Right atrium auricular region (tissue), 2 donors: ENCODE measurements around the gene DENND4C. TPM values are rescaled to one million over a fixed set of nuclear protein-coding genes. Genes with fewer than 3 reads are reported as not detected.
A peak's percentile ranks its signal among the peaks of the same experiment; 100 is the strongest.

Experiments
- DNase-seq: peaks from one replicate; pipeline ENCODE4 v3.0.0-alpha.2; 2019; ENCODE audit warnings: low spot score
- H3K27ac ChIP-seq, 2 donors: fragments of 200-600 bp; sonication (generic); 1 replicate in 1 of 2; 2 replicates in 1 of 2; pipeline ENCODE4 v1.5.1; 2016 to 2019
- H3K27me3 ChIP-seq, 2 donors: fragments of 200-600 bp; sonication (generic); one replicate each; pipeline versions ENCODE4 v1.5.1 to v1.6.0; 2017 to 2019
- H3K36me3 ChIP-seq: fragments of 200-600 bp; sonication (generic); one replicate; pipeline ENCODE4 v1.5.1; 2016
- H3K4me1 ChIP-seq, 2 donors: fragments of 200-600 bp; sonication (generic); one replicate each; pipeline versions ENCODE4 v1.5.1 to v1.6.0; 2017 to 2019
- H3K4me3 ChIP-seq, 2 donors: fragments of 200-600 bp; sonication (generic); 1 replicate in 1 of 2; 2 replicates in 1 of 2; pipeline ENCODE4 v1.5.1; 2017 to 2019; ENCODE audit warnings: mild to moderate bottlenecking in 1 of 2, moderate library complexity in 1 of 2
- H3K9me3 ChIP-seq, 2 donors: fragments of 200-600 bp; sonication (generic); one replicate each; pipeline ENCODE4 v1.5.1; 2019
- total RNA-seq, 2 donors: library from RNA; depleted of rRNA; stranded (reverse); fragments of >200 nt; gene quantifications; one replicate each; pipeline ENCODE4 v1.1.0, GENCODE V29; 2016
- TF ChIP-seq, protein P1 (sequence below), 2 donors: fragments of 200-600 bp; sonication (generic); IDR thresholded peaks; one replicate each; pipeline ENCODE4 v1.5.1; 2019; ENCODE audit warnings: antibody characterized with exemption in 2 of 2

Gene DENND4C
- total RNA-seq: 10 to 100 TPM; 53.7 to 55.4 TPM

DNA sequence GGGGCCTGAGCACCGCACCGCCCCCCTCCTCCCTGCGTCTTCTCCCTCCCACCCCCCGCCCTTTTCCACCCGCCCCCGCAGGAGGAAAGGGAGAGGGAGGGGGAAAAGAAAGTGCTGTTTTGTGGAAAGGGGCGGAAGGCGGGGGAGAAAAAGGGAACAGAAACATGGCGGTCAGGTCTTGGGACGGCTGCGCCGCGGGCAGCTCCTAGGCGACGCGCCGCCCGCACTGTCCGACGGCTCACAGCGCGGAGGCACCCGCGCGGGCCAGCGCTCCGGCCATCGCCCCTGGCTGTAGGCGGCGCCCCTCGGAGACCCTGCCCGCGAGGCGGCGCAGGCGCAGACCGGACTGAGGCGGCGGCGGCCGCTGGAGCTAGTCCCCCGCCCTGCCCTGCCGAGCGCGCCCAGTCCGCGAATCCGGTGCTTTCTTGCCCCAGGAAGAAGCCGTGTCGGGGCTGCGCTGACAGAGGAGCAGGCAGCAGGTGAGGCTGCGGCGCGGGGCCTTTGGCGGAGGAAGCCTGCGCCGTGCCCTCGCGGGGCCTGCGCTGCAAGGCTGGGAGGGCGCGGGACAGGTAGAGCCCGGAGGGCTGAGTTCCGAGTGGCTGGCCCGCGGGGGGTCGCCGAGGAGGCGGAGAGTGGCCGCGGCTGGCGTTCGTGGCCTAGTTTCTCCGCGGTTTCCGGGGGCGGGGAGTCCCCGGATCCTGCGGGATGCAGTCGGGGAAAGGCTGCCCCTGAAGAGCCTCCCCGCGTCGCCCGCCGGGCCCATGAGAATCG, at the start of gene DENND4C:
Gene DENND4C, plus strand, starts transcription at position 339 of the 771 bp plus-strand sequence. CDS start 45,482 bp downstream, outside the sequence.
- peak within 1 kb of the TSS; percentile 93 to 98 for H3K4me3 ChIP-seq
- no peaks in the 10 kb centered on the region for H3K27me3 ChIP-seq
- peaks cover 0 to 31% of the 10 kb centered on the region in 2 donors for H3K4me1 ChIP-seq
- H3K9me3 ChIP-seq: no peaks in the 10 kb centered on the region
- TF ChIP-seq, protein P1, sequence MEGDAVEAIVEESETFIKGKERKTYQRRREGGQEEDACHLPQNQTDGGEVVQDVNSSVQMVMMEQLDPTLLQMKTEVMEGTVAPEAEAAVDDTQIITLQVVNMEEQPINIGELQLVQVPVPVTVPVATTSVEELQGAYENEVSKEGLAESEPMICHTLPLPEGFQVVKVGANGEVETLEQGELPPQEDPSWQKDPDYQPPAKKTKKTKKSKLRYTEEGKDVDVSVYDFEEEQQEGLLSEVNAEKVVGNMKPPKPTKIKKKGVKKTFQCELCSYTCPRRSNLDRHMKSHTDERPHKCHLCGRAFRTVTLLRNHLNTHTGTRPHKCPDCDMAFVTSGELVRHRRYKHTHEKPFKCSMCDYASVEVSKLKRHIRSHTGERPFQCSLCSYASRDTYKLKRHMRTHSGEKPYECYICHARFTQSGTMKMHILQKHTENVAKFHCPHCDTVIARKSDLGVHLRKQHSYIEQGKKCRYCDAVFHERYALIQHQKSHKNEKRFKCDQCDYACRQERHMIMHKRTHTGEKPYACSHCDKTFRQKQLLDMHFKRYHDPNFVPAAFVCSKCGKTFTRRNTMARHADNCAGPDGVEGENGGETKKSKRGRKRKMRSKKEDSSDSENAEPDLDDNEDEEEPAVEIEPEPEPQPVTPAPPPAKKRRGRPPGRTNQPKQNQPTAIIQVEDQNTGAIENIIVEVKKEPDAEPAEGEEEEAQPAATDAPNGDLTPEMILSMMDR (IDR thresholded peaks at IDR 0.05): no peak
- no peaks in the 10 kb centered on the region for H3K36me3 ChIP-seq
- peak within 1 kb of the TSS; percentile 99 to 100 for H3K27ac ChIP-seq
- peak; percentile 82 for DNase-seq

DNA sequence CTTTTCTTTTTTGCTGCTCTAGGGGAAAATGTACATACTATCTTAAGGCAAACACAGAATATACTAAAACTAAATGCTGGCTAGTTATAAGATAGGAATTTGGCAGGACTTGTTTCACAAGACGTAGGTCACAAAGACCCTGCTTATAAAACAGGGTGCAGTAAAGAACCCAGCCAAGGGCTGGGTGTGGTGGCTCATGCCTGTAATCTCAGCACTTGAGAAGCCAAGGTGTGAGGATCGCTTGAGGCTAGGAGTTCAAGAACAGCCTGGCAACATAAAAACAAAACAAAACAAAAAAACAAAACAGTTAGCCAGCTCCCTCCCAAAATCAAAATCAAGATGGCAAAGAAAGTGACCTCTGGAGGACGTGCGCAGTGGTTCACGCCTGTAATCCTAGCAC, 49.5 kb upstream of the DENND4C start:
- peaks cover 0 to 41% of the 10 kb centered on the region in 2 donors for H3K4me1 ChIP-seq
- H3K9me3 ChIP-seq: no peaks in the 10 kb centered on the region
- H3K27me3 ChIP-seq: no peaks in the 10 kb centered on the region
- H3K36me3 ChIP-seq: no peaks in the 10 kb centered on the region
- H3K27ac ChIP-seq: peak overlapping the region; percentile 88 to 94
- no peak overlapping the region for H3K4me3 ChIP-seq
- TF ChIP-seq, protein P1 (IDR thresholded peaks at IDR 0.05): no peak
- DNase-seq: no peak

DNA sequence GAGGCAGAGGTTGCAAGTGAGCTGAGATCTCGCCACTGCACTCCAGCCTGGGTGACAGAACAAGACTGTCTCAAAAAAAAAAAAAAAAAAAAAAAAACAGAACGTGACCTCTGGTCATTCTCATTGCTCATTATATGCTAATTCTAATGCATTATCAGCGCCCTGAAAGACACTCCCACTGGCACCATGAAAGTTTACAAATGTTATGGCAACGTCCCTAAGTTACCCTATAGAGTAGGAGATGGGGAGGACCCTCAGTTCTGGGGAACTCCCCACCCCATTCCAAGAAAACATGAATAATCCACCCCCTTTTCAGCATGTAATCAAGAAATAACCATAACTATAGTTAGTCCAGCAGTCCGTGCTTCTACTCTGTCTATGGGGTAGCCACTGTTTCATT, 48.9 kb upstream of the DENND4C start:
- DNase-seq: no peak
- Histone ChIP-seq H3K27ac (peak overlapping the region; percentile 88 to 94), H3K4me3 (no peak overlapping the region), H3K4me1 (peaks cover 0 to 41% of the 10 kb centered on the region in 2 donors), H3K9me3 (no peaks in the 10 kb centered on the region), H3K27me3 (no peaks in the 10 kb centered on the region), H3K36me3 (no peaks in the 10 kb centered on the region)
- TF ChIP-seq, protein P1 (IDR thresholded peaks at IDR 0.05): no peak

DNA sequence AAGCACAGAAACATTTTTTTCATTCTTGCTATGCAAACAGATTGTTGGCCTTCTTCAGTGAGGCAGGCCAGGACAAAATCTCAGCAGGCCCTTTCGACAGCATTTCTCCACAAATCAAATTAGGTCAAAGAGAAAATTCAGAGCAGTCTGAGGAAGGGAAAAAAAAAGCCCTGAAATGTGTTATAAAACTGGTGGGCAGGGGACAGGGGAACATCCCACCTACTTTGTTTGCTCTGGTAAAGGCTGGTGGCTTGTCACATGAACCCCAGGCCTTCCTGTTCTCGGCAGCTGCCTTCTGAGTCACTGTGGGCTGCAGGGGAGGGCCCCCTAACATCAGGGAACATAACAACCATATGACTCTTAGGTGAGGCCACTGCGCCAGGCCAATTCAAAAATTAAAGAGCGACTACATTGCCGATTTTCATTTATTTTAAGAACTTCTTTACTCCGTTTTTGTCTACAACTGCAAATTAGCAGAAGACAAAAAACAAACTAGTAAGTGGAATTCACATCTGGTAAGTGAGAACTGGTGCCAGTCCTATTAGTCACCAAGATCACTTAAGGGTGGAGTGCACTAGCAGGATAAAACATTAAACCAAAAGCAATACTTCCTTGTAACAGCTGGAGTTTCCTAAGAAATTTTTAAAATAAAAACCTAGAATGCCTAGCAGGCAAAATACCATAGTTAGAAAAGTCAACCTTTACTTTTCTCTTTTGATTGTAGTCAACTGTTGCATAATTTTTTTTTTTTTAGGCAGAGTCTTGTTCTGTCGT, 46.2 kb upstream of the DENND4C start:
- peak; percentile 95 for DNase-seq
- Histone ChIP-seq H3K4me3 (no peak overlapping the region), H3K36me3 (no peaks in the 10 kb centered on the region), H3K27me3 (no peaks in the 10 kb centered on the region), H3K4me1 (peaks cover 0 to 41% of the 10 kb centered on the region in 2 donors), H3K27ac (peak overlapping the region; percentile 88 to 94), H3K9me3 (no peaks in the 10 kb centered on the region)
- TF ChIP-seq, protein P1 (IDR thresholded peaks at IDR 0.05): no peak

DNA sequence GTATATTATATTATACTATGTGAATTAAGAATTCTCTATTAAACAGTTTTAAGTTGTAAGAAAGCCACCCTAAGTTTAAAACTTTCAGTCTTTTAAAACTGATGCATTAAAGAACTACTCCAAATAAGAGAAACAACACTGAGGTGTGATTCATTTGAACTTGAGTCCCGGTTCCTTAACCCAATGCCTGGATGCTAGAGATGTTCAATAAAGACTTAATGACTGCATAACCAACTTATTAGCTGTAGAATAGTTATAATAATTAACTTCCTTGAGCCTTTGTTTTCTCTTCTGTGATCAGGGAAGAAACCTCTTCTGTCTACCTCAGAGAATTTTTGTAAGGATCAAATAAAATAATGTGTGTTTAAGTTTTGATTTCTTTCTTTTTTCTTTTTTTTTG, 45.3 kb upstream of the DENND4C start:
- DNase-seq: no peak
- no peaks in the 10 kb centered on the region for H3K9me3 ChIP-seq
- H3K36me3 ChIP-seq: no peaks in the 10 kb centered on the region
- H3K27ac ChIP-seq: peak overlapping the region; percentile 88 to 94
- no peaks in the 10 kb centered on the region for H3K27me3 ChIP-seq
- peaks cover 0 to 41% of the 10 kb centered on the region in 2 donors for H3K4me1 ChIP-seq
- TF ChIP-seq, protein P1 (IDR thresholded peaks at IDR 0.05): no peak
- H3K4me3 ChIP-seq: no peak overlapping the region
